PC-3 (cell line): ENCODE data around the gene L1CAM.

Source experiments
- CTCF ChIP-seq: fragments of 300-600 bp; sonication (generic); conservative IDR thresholded peaks from 2 replicates; pipeline ENCODE4 v1.5.1; 2017; ENCODE audit warnings: antibody characterized with exemption, low read depth, mild to moderate bottlenecking, low read length
- EZH2 ChIP-seq: fragments of 300-600 bp; sonication (generic); IDR thresholded peaks from one replicate; pipeline ENCODE4 v1.6.1; 2017; ENCODE audit warnings: antibody characterized with exemption, mild to moderate bottlenecking, low read length; ENCODE audit not compliant: unreplicated experiment
- EZH2phosphoT487 ChIP-seq: fragments of 300-600 bp; sonication (generic); IDR thresholded peaks from 2 replicates; pipeline ENCODE4 v1.6.1; 2018; ENCODE audit warnings: mild to moderate bottlenecking, antibody characterized with exemption, low read length, borderline replicate concordance

- no peak for TF ChIP-seq CTCF
- TF ChIP-seq EZH2phosphoT487, result no peak
- no peak for TF ChIP-seq EZH2
Measured at GRCh38 chrX:153871946-153872878, 13.8 kb downstream of the L1CAM start.
